T-cell (primary cell): ENCODE data around the gene EIF4E2. TPM values are rescaled to one million over a fixed set of nuclear protein-coding genes. Genes with fewer than 3 reads are reported as not detected.

ENCODE experiments used
- ATAC-seq, 4 experiments: fragments of 200-7000 bp in 3 of 4; fragments of 150-1000 bp in 1 of 4; cut with Tn5 transposase; replicated peaks in 1 of 4; 1 replicate in 3 of 4; 2 replicates in 1 of 4; pipeline ENCODE4 v1.10.0; 2021; ENCODE audit warnings: moderate library complexity in 3 of 4, mild to moderate bottlenecking in 2 of 4, moderate number of reproducible peaks in 1 of 4
- CTCF ChIA-PET, 2 donors: fragments of 300-600 bp; sonication (Branson Sonifier 250); formaldehyde crosslinking; loops; one replicate each; lab custom pipeline; 2022; ENCODE audit warnings: antibody characterized with exemption in 2 of 2; lab: Charles Lee
- POLR2A ChIA-PET, 2 donors: fragments of 300-600 bp; sonication (Branson Sonifier 250); formaldehyde crosslinking; loops; one replicate each; lab custom pipeline; 2022; ENCODE audit warnings: antibody characterized with exemption in 2 of 2; lab: Charles Lee
- DNase-seq, 35 experiments: peaks; one replicate each; pipeline versions ENCODE4 v3.0.0 to v3.0.0-alpha.2; 2013 to 2023
- H3K27ac ChIP-seq: one replicate; pipeline ENCODE4 v1.5.1; 2013; ENCODE audit warnings: low read length
- H3K27me3 ChIP-seq, 2 experiments: replicated peaks in 1 of 2; 1 replicate in 1 of 2; 2 replicates in 1 of 2; pipeline versions ENCODE4 v1.6.1 to v1.7.0; 2013; ENCODE audit warnings: low read length in 1 of 2, mixed read lengths in 1 of 2; ENCODE audit not compliant: control insufficient read depth in 2 of 2, insufficient read depth in 2 of 2; ENCODE audit errors: extremely low read depth in 1 of 2
- H3K36me3 ChIP-seq, 2 donors: 1 replicate in 1 of 2; 2 replicates in 1 of 2; pipeline versions ENCODE4 v1.6.1 to v1.7.0; 2013; ENCODE audit warnings: low read length in 1 of 2; ENCODE audit not compliant: control insufficient read depth in 2 of 2, insufficient read depth in 1 of 2; ENCODE audit errors: extremely low read depth in 1 of 2
- H3K4me1 ChIP-seq, 2 experiments: 1 replicate in 1 of 2; 2 replicates in 1 of 2; pipeline versions ENCODE4 v1.6.1 to v1.7.0; 2013; ENCODE audit warnings: low read length in 2 of 2, mixed read lengths in 1 of 2; ENCODE audit not compliant: insufficient read depth in 2 of 2, control insufficient read depth in 1 of 2; ENCODE audit errors: extremely low read depth in 1 of 2
- H3K4me3 ChIP-seq, 2 donors: 1 replicate in 1 of 2; 2 replicates in 1 of 2; pipeline versions ENCODE4 v1.5.1 to v1.7.0; 2013; ENCODE audit warnings: mild to moderate bottlenecking in 2 of 2, low read length in 1 of 2, moderate library complexity in 1 of 2; ENCODE audit not compliant: control insufficient read depth in 1 of 2; ENCODE audit errors: extremely low read depth in 1 of 2
- H3K9me3 ChIP-seq: 2 replicates; pipeline ENCODE4 v1.7.0; 2013
- H3K27ac Mint-ChIP-seq, 2 donors: one replicate each; pipeline ENCODE4 v1.8.0; 2020 to 2021; ENCODE audit warnings: mild to moderate bottlenecking in 2 of 2, mixed read lengths in 2 of 2
- H3K27me3 Mint-ChIP-seq, 2 donors: one replicate each; pipeline ENCODE4 v1.8.0; 2021 to 2022; ENCODE audit warnings: mixed read lengths in 2 of 2
- H3K36me3 Mint-ChIP-seq: one replicate; pipeline ENCODE4 v1.8.0; 2021; ENCODE audit warnings: mixed read lengths
- H3K4me1 Mint-ChIP-seq, 3 donors: one replicate each; pipeline ENCODE4 v1.8.0; 2020 to 2022; ENCODE audit warnings: mixed read lengths in 3 of 3, mild to moderate bottlenecking in 1 of 3
- H3K4me3 Mint-ChIP-seq, 3 donors: one replicate each; pipeline ENCODE4 v1.8.0; 2020 to 2022; ENCODE audit warnings: mild to moderate bottlenecking in 3 of 3, mixed read lengths in 3 of 3, moderate library complexity in 3 of 3
- H3K9me3 Mint-ChIP-seq, 3 donors: one replicate each; pipeline ENCODE4 v1.8.0; 2020 to 2022; ENCODE audit warnings: mixed read lengths in 3 of 3
- WGBS: methylation state at CpG from one replicate; pipeline ENCODE4 v1.1.5; 2013; ENCODE audit warnings: missing lambda C conversion rate; ENCODE audit not compliant: insufficient coverage; 5-methylcytosine and 5-hydroxymethylcytosine counted together
- total RNA-seq, 35 experiments: library from RNA in 6 of 35; stranded (reverse) in 6 of 35; fragments of 120-200 nt in 1 of 35; gene quantifications; one replicate each; pipeline versions ENCODE4 v1.2.1 to v1.2.4 and lab custom pipeline; 2013 to 2026

Gene EIF4E2
- total RNA-seq, 5 donors from 2014 or later (not counting 1 experiment from before 2014, with no cell fraction given) = 49.5 to 60.9 (median 55.3) TPM

DNA sequence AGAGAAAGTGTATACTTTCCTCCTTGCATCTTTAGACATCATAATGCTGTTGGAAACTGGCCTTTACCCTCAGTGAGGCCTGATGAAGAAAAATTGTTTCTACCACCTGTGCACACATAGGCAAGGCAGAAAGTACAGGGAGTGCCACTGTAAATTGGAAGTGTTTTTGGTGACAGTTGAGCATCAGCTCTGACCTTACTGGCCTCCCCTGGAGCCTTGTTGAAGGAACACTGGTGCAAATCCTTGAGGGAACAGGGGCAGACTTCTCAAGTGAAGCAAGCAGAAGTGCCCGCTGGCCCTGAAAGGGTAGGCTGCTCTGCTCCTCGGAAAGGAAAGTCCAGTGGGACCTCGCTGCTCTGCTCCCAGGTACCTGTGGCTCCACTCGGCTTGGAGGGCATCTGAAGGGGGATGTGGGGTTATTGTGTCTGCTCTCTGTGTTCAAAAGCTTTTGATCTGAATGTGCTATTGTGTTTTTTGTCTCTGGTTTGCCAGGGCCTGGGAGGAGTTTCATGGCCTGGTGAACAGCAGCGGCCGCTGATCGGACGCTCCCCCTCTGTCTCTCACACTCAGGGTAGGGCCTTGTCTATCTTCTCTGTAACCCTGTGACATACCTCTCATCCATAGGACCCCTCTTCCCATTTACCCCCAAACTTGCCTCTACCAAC is 23.4 kb downstream of the EIF4E2 start:
- H3K4me1 Mint-ChIP-seq = no peaks in the 10 kb centered on the region
- H3K27ac ChIP-seq = no peak overlapping the region
- H3K36me3 ChIP-seq = peaks cover 14 to 65% of the 10 kb centered on the region in 2 donors
- POLR2A ChIA-PET = no interaction called here
- H3K4me3 Mint-ChIP-seq = no peak overlapping the region
- ATAC-seq (no peak), DNase-seq (no peak)
- H3K4me1 ChIP-seq = no peaks in the 10 kb centered on the region
- no peaks in the 10 kb centered on the region for H3K27me3 Mint-ChIP-seq
- H3K9me3 ChIP-seq = no peaks in the 10 kb centered on the region
- no peak overlapping the region for H3K4me3 ChIP-seq
- no peak overlapping the region for H3K27ac Mint-ChIP-seq
- CTCF ChIA-PET = no interaction called here
- WGBS = 97% methylated on average over 5 of the region's 8 CpGs
- no peaks in the 10 kb centered on the region for H3K9me3 Mint-ChIP-seq
- H3K27me3 ChIP-seq = no peaks in the 10 kb centered on the region
- H3K36me3 Mint-ChIP-seq = peaks cover 60% of the 10 kb centered on the region

DNA sequence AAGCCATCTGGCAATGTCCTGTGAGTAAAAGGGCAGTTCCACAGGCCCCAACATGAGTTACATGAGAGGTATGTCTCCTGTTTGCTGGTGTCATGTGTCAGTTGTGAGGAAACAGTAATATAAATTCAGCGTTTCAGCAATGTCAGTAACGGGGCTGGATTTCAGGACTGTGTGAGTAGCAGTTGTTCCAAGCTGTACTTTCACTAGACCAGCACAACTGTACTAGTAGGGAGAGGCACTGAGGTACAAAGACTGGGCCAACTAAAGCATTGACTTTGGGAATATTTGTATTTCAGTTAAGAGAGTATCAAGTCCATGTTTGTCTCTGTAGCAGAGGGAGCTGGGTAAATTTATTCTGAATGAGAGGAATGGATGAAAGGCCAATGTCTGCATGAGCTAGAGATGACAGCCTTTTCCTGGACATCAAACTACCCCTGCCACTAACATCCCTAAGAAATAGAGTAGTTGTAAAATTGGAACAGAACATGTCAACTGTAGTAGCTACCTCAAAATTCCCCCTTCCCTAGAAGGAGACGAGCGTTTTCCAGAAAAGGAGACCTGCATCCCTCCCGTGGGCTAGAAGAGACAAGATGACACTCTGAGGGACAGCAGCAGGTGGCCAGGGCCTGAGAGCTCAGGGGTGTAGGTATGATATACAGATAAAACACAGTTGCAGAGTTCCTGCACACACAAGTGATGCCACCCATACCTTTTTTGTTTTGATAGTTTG is 24.4 kb downstream of the EIF4E2 start:
- H3K9me3 ChIP-seq = no peaks in the 10 kb centered on the region
- Mint-ChIP-seq H3K27ac (no peak overlapping the region), H3K4me1 (no peaks in the 10 kb centered on the region), H3K9me3 (no peaks in the 10 kb centered on the region), H3K27me3 (no peaks in the 10 kb centered on the region), H3K36me3 (peaks cover 53% of the 10 kb centered on the region), H3K4me3 (no peak overlapping the region)
- no peaks in the 10 kb centered on the region for H3K4me1 ChIP-seq
- H3K4me3 ChIP-seq = no peak overlapping the region
- ChIA-PET CTCF (no interaction called here), POLR2A (no interaction called here)
- no peak overlapping the region for H3K27ac ChIP-seq
- DNase-seq (no peak), ATAC-seq (no peak)
- H3K36me3 ChIP-seq = peaks cover 8 to 56% of the 10 kb centered on the region in 2 donors
- WGBS = no CpG with 5 or more reads among the region's 5 CpGs
- H3K27me3 ChIP-seq = no peaks in the 10 kb centered on the region

DNA sequence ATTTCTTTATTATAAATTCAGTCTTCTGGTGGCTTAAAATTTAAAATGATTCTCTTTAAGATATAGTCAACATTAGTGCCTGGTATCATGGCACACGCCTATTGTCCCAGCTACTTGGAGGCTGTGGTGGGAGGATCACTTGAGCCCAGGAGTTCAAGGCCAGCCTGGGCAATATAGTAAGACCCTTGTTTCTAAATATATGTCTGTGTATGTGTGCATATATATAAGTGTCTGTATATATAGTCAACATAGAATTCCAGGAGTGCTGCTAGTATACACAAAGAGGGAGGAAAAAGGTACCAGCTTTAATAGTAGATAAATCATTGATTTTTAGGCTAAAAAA is 24.9 kb downstream of the EIF4E2 start:
- Histone ChIP-seq H3K27me3 (no peaks in the 10 kb centered on the region), H3K9me3 (no peaks in the 10 kb centered on the region), H3K27ac (no peak overlapping the region), H3K4me3 (no peak overlapping the region), H3K4me1 (no peaks in the 10 kb centered on the region), H3K36me3 (peaks cover 6 to 52% of the 10 kb centered on the region in 2 donors)
- ChIA-PET POLR2A (no interaction called here), CTCF (interaction anchor here in 1 of 2 donors (0.7 kb wide), 1 partner anchor 453 kb away, joined by 3 read pairs; no protein-coding TSS in a partner anchor)
- no peak overlapping the region for H3K27ac Mint-ChIP-seq
- no peaks in the 10 kb centered on the region for H3K27me3 Mint-ChIP-seq
- no CpG with 5 or more reads among the region's 1 CpG for WGBS
- peaks cover 52% of the 10 kb centered on the region for H3K36me3 Mint-ChIP-seq
- DNase-seq (no peak), ATAC-seq (no peak)
- no peaks in the 10 kb centered on the region for H3K9me3 Mint-ChIP-seq
- H3K4me1 Mint-ChIP-seq = no peaks in the 10 kb centered on the region
- no peak overlapping the region for H3K4me3 Mint-ChIP-seq

DNA sequence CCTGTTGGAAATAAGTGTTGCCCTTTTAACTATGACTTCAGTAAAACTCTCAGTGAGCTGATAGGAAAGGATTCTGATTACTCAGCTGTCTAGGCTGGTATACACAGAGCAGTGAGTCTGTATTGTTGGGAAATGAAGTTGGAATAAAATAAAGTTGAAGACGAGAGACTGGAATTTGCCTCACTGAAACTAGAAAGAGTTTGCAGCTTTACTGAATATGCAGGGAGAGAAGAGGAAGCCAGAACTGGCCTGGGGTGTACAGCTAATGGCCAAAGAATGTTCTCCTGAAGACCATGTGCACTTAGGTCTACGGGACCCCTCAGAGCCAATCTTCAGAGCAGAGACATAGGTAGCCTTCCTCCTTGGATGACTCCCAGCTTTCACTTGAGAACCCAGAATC is 26.5 kb downstream of the EIF4E2 start:
- Histone ChIP-seq H3K27me3 (no peaks in the 10 kb centered on the region), H3K4me1 (no peaks in the 10 kb centered on the region), H3K9me3 (no peaks in the 10 kb centered on the region), H3K4me3 (no peak overlapping the region), H3K36me3 (peaks cover 10 to 50% of the 10 kb centered on the region in 2 donors), H3K27ac (no peak overlapping the region)
- H3K4me1 Mint-ChIP-seq = no peaks in the 10 kb centered on the region
- WGBS = 93% methylated on average over 2 of the region's 2 CpGs
- no peaks in the 10 kb centered on the region for H3K9me3 Mint-ChIP-seq
- peaks cover 57% of the 10 kb centered on the region for H3K36me3 Mint-ChIP-seq
- no peak overlapping the region for H3K27ac Mint-ChIP-seq
- ChIA-PET POLR2A (no interaction called here), CTCF (interaction anchor here in 1 of 2 donors (0.6 kb wide), 1 partner anchor 1265 kb away, joined by 3 read pairs; no protein-coding TSS in a partner anchor)
- no peaks in the 10 kb centered on the region for H3K27me3 Mint-ChIP-seq
- DNase-seq (no peak), ATAC-seq (no peak)
- H3K4me3 Mint-ChIP-seq = no peak overlapping the region

DNA sequence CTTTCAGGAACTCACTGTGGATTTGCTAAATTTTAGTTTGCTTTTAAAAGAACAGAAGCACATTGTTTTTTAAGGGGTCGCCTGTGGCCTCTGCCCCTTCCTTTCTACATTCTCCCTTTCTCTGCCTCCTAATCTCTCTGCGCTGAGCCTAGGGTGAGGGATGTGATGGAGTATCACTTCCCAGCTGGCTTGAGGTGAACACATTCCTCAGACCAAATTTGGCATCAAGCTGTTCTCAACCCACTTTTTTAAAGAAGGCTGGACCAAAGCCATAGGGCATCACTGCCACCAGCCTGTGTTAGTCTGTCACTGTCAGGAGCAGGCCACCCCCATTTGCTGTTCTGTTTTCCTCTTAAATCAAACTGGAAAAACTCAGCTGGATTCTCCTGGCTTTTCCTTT is 27.4 kb downstream of the EIF4E2 start:
- no CpG with 5 or more reads among the region's 2 CpGs for WGBS
- no peak overlapping the region for H3K27ac Mint-ChIP-seq
- DNase-seq (no peak), ATAC-seq (no peak)
- no peak overlapping the region for H3K4me3 Mint-ChIP-seq
- H3K27me3 ChIP-seq = no peaks in the 10 kb centered on the region
- H3K4me1 ChIP-seq = no peaks in the 10 kb centered on the region
- no peaks in the 10 kb centered on the region for H3K9me3 ChIP-seq
- peaks cover 65% of the 10 kb centered on the region for H3K36me3 Mint-ChIP-seq
- H3K36me3 ChIP-seq = peaks cover 17 to 53% of the 10 kb centered on the region in 2 donors
- no peak overlapping the region for H3K27ac ChIP-seq
- POLR2A ChIA-PET = no interaction called here
- H3K9me3 Mint-ChIP-seq = no peaks in the 10 kb centered on the region
- CTCF ChIA-PET = no interaction called here
- no peak overlapping the region for H3K4me3 ChIP-seq
- H3K4me1 Mint-ChIP-seq = no peaks in the 10 kb centered on the region
- no peaks in the 10 kb centered on the region for H3K27me3 Mint-ChIP-seq

DNA sequence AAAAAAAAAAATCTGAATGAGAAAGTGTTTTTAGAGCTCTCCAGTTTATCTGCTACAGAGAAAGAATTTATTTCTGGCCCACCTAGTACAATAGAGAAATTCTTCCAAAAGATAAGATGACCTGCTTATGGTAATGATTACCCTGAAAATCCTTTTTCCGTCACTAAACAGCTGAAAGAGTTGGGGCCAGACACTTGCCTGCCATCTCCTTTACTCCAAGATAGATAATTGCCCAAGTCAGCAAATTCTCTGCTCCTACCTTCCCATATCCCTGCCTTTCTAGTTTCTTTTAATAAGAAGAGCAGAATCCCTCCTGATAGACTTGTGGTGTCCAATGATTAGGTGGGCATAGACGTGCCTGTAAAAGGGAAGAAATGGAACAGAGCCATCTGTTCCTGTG is 28.1 kb downstream of the EIF4E2 start:
- no peak for ATAC-seq
- H3K36me3 Mint-ChIP-seq = peaks cover 70% of the 10 kb centered on the region
- no peaks in the 10 kb centered on the region for H3K9me3 ChIP-seq
- no peak overlapping the region for H3K27ac Mint-ChIP-seq
- 100% methylated on average over 1 of the region's 2 CpGs for WGBS
- no peak for DNase-seq
- H3K4me3 Mint-ChIP-seq = no peak overlapping the region
- H3K27me3 ChIP-seq = no peaks in the 10 kb centered on the region
- H3K4me1 ChIP-seq = no peaks in the 10 kb centered on the region
- POLR2A ChIA-PET = no interaction called here
- CTCF ChIA-PET = interaction anchor here (0.6 to 0.7 kb wide), 3 partner anchors 26 to 105 kb away, joined by 3 read pairs; no protein-coding TSS in a partner anchor
- no peak overlapping the region for H3K4me3 ChIP-seq
- no peak overlapping the region for H3K27ac ChIP-seq
- H3K9me3 Mint-ChIP-seq = peaks cover 0 to 3% (median 0%) of the 10 kb centered on the region in 3 donors
- no peaks in the 10 kb centered on the region for H3K27me3 Mint-ChIP-seq
- peaks cover 17 to 54% of the 10 kb centered on the region in 2 donors for H3K36me3 ChIP-seq
- H3K4me1 Mint-ChIP-seq = no peaks in the 10 kb centered on the region
